MM.1S (cell line): Measurements from ENCODE around the gene BCL3.

ENCODE experiments used
- DNase-seq: peaks from one replicate; pipeline ENCODE4 v3.0.0-alpha.2; 2015
- H2AFZ ChIP-seq: fragments of 300-600 bp; sonication (generic); 2 replicates; pipeline ENCODE4 v1.6.0; 2016; ENCODE audit warnings: antibody characterized with exemption, low read length
- H3F3A ChIP-seq: fragments of 300-600 bp; sonication (generic); 2 replicates; pipeline ENCODE4 v1.6.1; 2016; ENCODE audit warnings: mild to moderate bottlenecking, antibody characterized with exemption, low read length, moderate library complexity, mixed read lengths; ENCODE audit not compliant: insufficient read depth
- H3K27ac ChIP-seq: fragments of 300-600 bp; sonication (generic); 2 replicates; pipeline ENCODE4 v1.5.1; 2016; ENCODE audit warnings: mild to moderate bottlenecking, low read length
- H3K27me3 ChIP-seq: fragments of 300-600 bp; sonication (generic); replicated peaks from 2 replicates; pipeline ENCODE4 v1.6.0; 2016; ENCODE audit warnings: low read length; ENCODE audit not compliant: insufficient read depth
- H3K36me3 ChIP-seq: fragments of 300-600 bp; sonication (generic); replicated peaks from 2 replicates; pipeline ENCODE4 v1.6.1; 2016; ENCODE audit warnings: mild to moderate bottlenecking, low read length, mixed read lengths; ENCODE audit not compliant: insufficient read depth
- H3K4me1 ChIP-seq: fragments of 300-600 bp; sonication (generic); 2 replicates; pipeline ENCODE4 v1.6.1; 2016; ENCODE audit warnings: low read length, mixed read lengths
- H3K4me2 ChIP-seq: fragments of 300-600 bp; sonication (generic); 2 replicates; pipeline ENCODE4 v1.6.0; 2016; ENCODE audit warnings: low read depth, low read length
- H3K4me3 ChIP-seq: fragments of 300-600 bp; sonication (generic); 2 replicates; pipeline ENCODE4 v1.5.1; 2016; ENCODE audit warnings: low read length, mixed read lengths
- H3K79me2 ChIP-seq: fragments of 300-600 bp; sonication (generic); 2 replicates; pipeline ENCODE4 v1.6.1; 2016; ENCODE audit warnings: mixed run types, low read length, mixed read lengths
- H3K9ac ChIP-seq: fragments of 300-600 bp; sonication (generic); 2 replicates; pipeline ENCODE4 v1.6.1; 2016; ENCODE audit warnings: low read length, mixed read lengths
- H3K9me2 ChIP-seq: fragments of 300-600 bp; sonication (generic); replicated peaks from 2 replicates; pipeline ENCODE4 v1.6.1; 2016; ENCODE audit warnings: mild to moderate bottlenecking, low read length, mixed read lengths; ENCODE audit not compliant: insufficient read depth
- H3K9me3 ChIP-seq: fragments of 300-600 bp; sonication (generic); replicated peaks from 2 replicates; pipeline ENCODE4 v1.6.1; 2016; ENCODE audit warnings: mild to moderate bottlenecking, low read length, mixed read lengths; ENCODE audit not compliant: insufficient read depth
- H4K20me1 ChIP-seq: fragments of 300-600 bp; sonication (generic); 2 replicates; pipeline ENCODE4 v1.6.1; 2016; ENCODE audit warnings: mild to moderate bottlenecking, low read length, moderate library complexity, mixed read lengths; ENCODE audit not compliant: insufficient read depth
- EZH2 ChIP-seq: fragments of 300-600 bp; sonication (generic); optimal IDR thresholded peaks from 2 replicates; pipeline ENCODE3; 2017; ENCODE audit warnings: low read depth, mild to moderate bottlenecking, antibody characterized with exemption, low read length, mixed read lengths
- EZH2phosphoT487 ChIP-seq: fragments of 300-600 bp; sonication (generic); IDR thresholded peaks from 2 replicates; pipeline ENCODE4 v1.6.1; 2018; ENCODE audit warnings: antibody characterized with exemption, low read length
- TF ChIP-seq, protein P1 (sequence below): fragments of 300-600 bp; sonication (generic); IDR thresholded peaks from 2 replicates; pipeline ENCODE4 v1.5.1; 2016; ENCODE audit warnings: antibody characterized with exemption, low read length, mixed read lengths

Gene BCL3

DNA sequence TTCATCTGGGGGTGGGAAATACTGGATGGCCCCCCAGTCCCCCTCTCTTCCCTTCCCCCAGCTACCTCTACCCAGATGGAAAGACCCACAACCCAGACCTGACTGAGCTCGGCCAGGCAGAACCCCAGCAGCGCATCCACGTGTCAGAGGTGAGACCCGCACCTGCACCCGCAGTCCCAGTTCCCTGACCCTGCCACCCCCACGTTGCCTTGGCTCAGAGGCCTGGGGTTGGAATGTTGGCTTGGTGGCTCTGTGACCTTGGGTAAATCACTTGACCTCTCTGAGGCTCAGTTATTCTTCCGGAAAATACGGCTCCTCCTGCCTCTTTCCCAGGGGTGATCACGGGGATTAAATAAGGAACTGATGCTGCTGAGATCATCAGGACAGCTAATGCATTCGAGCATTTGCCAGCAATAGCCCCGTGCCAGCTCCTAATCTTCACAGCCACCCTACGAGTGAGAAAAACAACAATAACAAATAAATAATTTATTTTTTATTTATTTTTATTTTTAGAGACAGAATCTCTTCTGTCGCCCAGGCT lies 41.5 kb downstream of the BCL3 start:
- no peaks in the 10 kb centered on the region for H4K20me1 ChIP-seq
- H3K9me2 ChIP-seq, result no peaks in the 10 kb centered on the region
- H3K9ac ChIP-seq, result no peak overlapping the region
- H3K4me2 ChIP-seq, result no peak overlapping the region
- H3K27me3 ChIP-seq, result peaks cover 4% of the 10 kb centered on the region
- no peaks in the 10 kb centered on the region for H3K36me3 ChIP-seq
- H3K4me3 ChIP-seq, result no peak overlapping the region
- H3F3A ChIP-seq, result no peaks in the 10 kb centered on the region
- no peak overlapping the region for H2AFZ ChIP-seq
- no peak for DNase-seq
- H3K4me1 ChIP-seq, result no peaks in the 10 kb centered on the region
- TF ChIP-seq, protein P1, sequence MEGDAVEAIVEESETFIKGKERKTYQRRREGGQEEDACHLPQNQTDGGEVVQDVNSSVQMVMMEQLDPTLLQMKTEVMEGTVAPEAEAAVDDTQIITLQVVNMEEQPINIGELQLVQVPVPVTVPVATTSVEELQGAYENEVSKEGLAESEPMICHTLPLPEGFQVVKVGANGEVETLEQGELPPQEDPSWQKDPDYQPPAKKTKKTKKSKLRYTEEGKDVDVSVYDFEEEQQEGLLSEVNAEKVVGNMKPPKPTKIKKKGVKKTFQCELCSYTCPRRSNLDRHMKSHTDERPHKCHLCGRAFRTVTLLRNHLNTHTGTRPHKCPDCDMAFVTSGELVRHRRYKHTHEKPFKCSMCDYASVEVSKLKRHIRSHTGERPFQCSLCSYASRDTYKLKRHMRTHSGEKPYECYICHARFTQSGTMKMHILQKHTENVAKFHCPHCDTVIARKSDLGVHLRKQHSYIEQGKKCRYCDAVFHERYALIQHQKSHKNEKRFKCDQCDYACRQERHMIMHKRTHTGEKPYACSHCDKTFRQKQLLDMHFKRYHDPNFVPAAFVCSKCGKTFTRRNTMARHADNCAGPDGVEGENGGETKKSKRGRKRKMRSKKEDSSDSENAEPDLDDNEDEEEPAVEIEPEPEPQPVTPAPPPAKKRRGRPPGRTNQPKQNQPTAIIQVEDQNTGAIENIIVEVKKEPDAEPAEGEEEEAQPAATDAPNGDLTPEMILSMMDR, result no peak
- no peak for TF ChIP-seq EZH2
- TF ChIP-seq EZH2phosphoT487, result no peak
- H3K27ac ChIP-seq, result no peak overlapping the region
- H3K9me3 ChIP-seq, result no peaks in the 10 kb centered on the region
- H3K79me2 ChIP-seq, result no peaks in the 10 kb centered on the region

DNA sequence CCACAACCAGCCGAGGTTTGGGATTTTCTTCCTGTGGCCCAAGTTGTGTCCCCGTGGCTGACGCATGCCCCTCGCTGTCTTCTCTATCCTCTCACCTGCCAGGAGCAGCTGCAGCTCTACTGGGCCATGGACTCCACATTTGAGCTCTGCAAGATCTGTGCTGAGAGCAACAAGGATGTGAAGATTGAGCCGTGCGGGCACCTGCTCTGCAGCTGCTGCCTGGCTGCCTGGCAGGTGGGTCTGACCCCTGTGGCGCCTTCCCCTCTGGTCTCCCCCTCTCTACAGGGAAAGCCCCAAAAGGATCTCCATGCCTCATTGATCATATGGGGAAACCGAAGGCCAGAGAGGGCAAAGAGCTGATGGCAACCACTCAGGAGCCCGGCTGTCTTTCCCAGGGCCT lies 43.8 kb downstream of the BCL3 start:
- Histone ChIP-seq H3K4me2 (no peak overlapping the region), H2AFZ (no peak overlapping the region), H3K4me1 (no peaks in the 10 kb centered on the region), H3K9me2 (no peaks in the 10 kb centered on the region), H3F3A (no peaks in the 10 kb centered on the region), H3K27me3 (peaks cover 4% of the 10 kb centered on the region; the same call in 1 of the 2 replicates), H3K27ac (no peak overlapping the region), H3K4me3 (no peak overlapping the region), H3K36me3 (no peaks in the 10 kb centered on the region), H4K20me1 (no peaks in the 10 kb centered on the region), H3K9ac (no peak overlapping the region), H3K9me3 (no peaks in the 10 kb centered on the region), H3K79me2 (no peaks in the 10 kb centered on the region)
- TF ChIP-seq EZH2phosphoT487 (no peak), EZH2 (no peak)
- TF ChIP-seq, protein P1, result no peak
- DNase-seq, result no peak

DNA sequence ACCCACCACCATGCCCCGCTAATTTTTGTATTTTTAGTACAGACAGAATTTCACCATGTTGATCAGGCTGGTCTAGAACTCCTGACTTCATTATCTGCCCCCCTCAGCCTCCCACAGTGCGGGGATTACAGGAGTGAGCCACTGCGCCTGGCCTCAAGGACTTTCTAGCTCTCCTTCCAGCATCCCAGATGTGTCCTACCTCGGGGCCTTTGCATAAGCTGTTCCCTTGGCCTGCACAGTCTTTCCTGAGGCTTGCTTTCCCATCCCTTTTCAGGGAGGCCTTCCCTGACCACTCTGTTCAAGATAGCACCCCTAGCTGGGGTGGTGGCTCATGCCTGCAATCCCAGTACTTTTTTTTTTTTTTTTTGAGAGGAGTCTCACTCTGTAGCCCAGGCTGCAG lies 46.1 kb downstream of the BCL3 start:
- DNase-seq, result no peak
- TF ChIP-seq EZH2phosphoT487 (no peak), EZH2 (no peak)
- TF ChIP-seq, protein P1, result no peak
- H3K4me1 ChIP-seq, result no peaks in the 10 kb centered on the region
- H2AFZ ChIP-seq, result no peak overlapping the region
- no peaks in the 10 kb centered on the region for H3K9me2 ChIP-seq
- H3K27ac ChIP-seq, result no peak overlapping the region
- H3K4me3 ChIP-seq, result no peak overlapping the region
- no peaks in the 10 kb centered on the region for H3K79me2 ChIP-seq
- H3F3A ChIP-seq, result no peaks in the 10 kb centered on the region
- no peaks in the 10 kb centered on the region for H4K20me1 ChIP-seq
- no peak overlapping the region for H3K4me2 ChIP-seq
- no peaks in the 10 kb centered on the region for H3K9me3 ChIP-seq
- no peaks in the 10 kb centered on the region for H3K36me3 ChIP-seq
- H3K9ac ChIP-seq, result no peak overlapping the region
- no peaks in the 10 kb centered on the region; the same call in 1 of the 2 replicates for H3K27me3 ChIP-seq
